RKO (cell line): ENCODE results near the gene HECW1.

Source experiments
- DNase-seq: peaks from one replicate; pipeline ENCODE4 v3.0.0-alpha.2; 2016; ENCODE audit warnings: low spot score

The HECW1 gene

GRCh38 chr7:43372676-43373355 lies 260.4 kb downstream of the HECW1 start:
- no peak for DNase-seq

GRCh38 chr7:43377196-43377960 lies 264.9 kb downstream of the HECW1 start:
- DNase-seq, result no peak

GRCh38 chr7:43379210-43379609 lies 266.8 kb downstream of the HECW1 start:
- no peak for DNase-seq

GRCh38 chr7:43384616-43385308 lies 272.3 kb downstream of the HECW1 start:
- no peak for DNase-seq

- no peak for DNase-seq
Measured at GRCh38 chr7:43385309-43385680, 272.8 kb downstream of the HECW1 start.

GRCh38 chr7:43385856-43386255 lies 273.4 kb downstream of the HECW1 start:
- peak; percentile 49 for DNase-seq

- no peak for DNase-seq
Measured at GRCh38 chr7:43387932-43388331, 275.5 kb downstream of the HECW1 start.

GRCh38 chr7:43390576-43390975 lies 278.1 kb downstream of the HECW1 start:
- DNase-seq, result no peak

- DNase-seq, result no peak
Measured at GRCh38 chr7:43391518-43391917, 279.1 kb downstream of the HECW1 start.

GRCh38 chr7:43392638-43393330 lies 280.3 kb downstream of the HECW1 start:
- no peak for DNase-seq

GRCh38 chr7:43394441-43395130 lies 282.1 kb downstream of the HECW1 start:
- no peak for DNase-seq

- no peak for DNase-seq
Measured at GRCh38 chr7:43395351-43395750, 282.9 kb downstream of the HECW1 start.

- no peak for DNase-seq
Measured at GRCh38 chr7:43396187-43396740, 283.8 kb downstream of the HECW1 start.

- no peak for DNase-seq
Measured at GRCh38 chr7:43398831-43399230, 286.4 kb downstream of the HECW1 start.

GRCh38 chr7:43405948-43406347 lies 293.5 kb downstream of the HECW1 start:
- DNase-seq, result no peak

- no peak for DNase-seq
Measured at GRCh38 chr7:43406961-43407360, 294.5 kb downstream of the HECW1 start.

- no peak for DNase-seq
Measured at GRCh38 chr7:43408981-43409380, 296.5 kb downstream of the HECW1 start.

- no peak for DNase-seq
Measured at GRCh38 chr7:43417455-43417854, 305.0 kb downstream of the HECW1 start.

- no peak for DNase-seq
Measured at GRCh38 chr7:43430411-43430810, 318.0 kb downstream of the HECW1 start.

- DNase-seq, result peak; percentile 17
Measured at GRCh38 chr7:43431020-43431595, 318.7 kb downstream of the HECW1 start.

- DNase-seq, result no peak
Measured at GRCh38 chr7:43433639-43434038, 321.2 kb downstream of the HECW1 start.
